SU-DHL-6 (cell line): Measurements from ENCODE around the gene ADAM20.

Experiments
- H2AFZ ChIP-seq: fragments of 200-600 bp; sonication (generic); 2 replicates; pipeline ENCODE4 v1.6.1; 2014; ENCODE audit warnings: low read depth, mild to moderate bottlenecking, moderate library complexity, mixed read lengths, antibody characterized with exemption, low read length; ENCODE audit not compliant: severe bottlenecking
- H3F3A ChIP-seq: fragments of 200-600 bp; shearing (Covaris generic); 2 replicates; pipeline ENCODE4 v1.6.0; 2016; ENCODE audit warnings: antibody characterized with exemption, mild to moderate bottlenecking; ENCODE audit not compliant: insufficient read depth
- H3K27ac ChIP-seq: fragments of 200-600 bp; sonication (generic); 2 replicates; pipeline ENCODE4 v1.5.1; 2016; ENCODE audit warnings: low read depth, mild to moderate bottlenecking, low read length, moderate library complexity, mixed read lengths
- H3K27me3 ChIP-seq: fragments of 200-600 bp; sonication (generic), shearing (Covaris generic); 2 replicates; pipeline ENCODE4 v1.6.0; 2014; ENCODE audit warnings: mild to moderate bottlenecking, low read length
- H3K36me3 ChIP-seq: fragments of 200-600 bp; sonication (generic); 2 replicates; pipeline ENCODE4 v1.6.1; 2014; ENCODE audit warnings: mild to moderate bottlenecking, low read length, mixed read lengths
- H3K4me2 ChIP-seq: fragments of 300-600, 200-600 bp; shearing (Covaris generic), sonication (generic); 2 replicates; pipeline ENCODE4 v1.6.0; 2014; ENCODE audit warnings: low read length, low read depth, mild to moderate bottlenecking; ENCODE audit not compliant: poor library complexity, severe bottlenecking
- H3K4me3 ChIP-seq: fragments of 200-600 bp; sonication (generic); 2 replicates; pipeline ENCODE4 v1.5.1; 2014; ENCODE audit warnings: antibody characterized with exemption, low read length, mild to moderate bottlenecking, mixed read lengths; ENCODE audit not compliant: insufficient read depth, poor library complexity, severe bottlenecking
- H3K79me2 ChIP-seq: fragments of 200-600 bp; sonication (generic); 2 replicates; pipeline ENCODE4 v1.6.1; 2014; ENCODE audit warnings: mild to moderate bottlenecking, low read length, moderate library complexity; ENCODE audit not compliant: insufficient read depth
- H3K9ac ChIP-seq: fragments of 200-600 bp; sonication (generic); 2 replicates; pipeline ENCODE4 v1.7.0; 2014; ENCODE audit warnings: mild to moderate bottlenecking, low read length
- H3K9me2 ChIP-seq: fragments of 200-600 bp; sonication (generic); replicated peaks from 2 replicates; pipeline ENCODE4 v1.6.1; 2014; ENCODE audit warnings: low read length; ENCODE audit not compliant: insufficient read depth
- H3K9me3 ChIP-seq: fragments of 200-600 bp; sonication (generic); 2 replicates; pipeline ENCODE4 v1.6.1; 2014; ENCODE audit warnings: low read length, mixed read lengths; ENCODE audit not compliant: insufficient read depth
- H4K20me1 ChIP-seq: fragments of 200-600 bp; sonication (generic); 2 replicates; pipeline ENCODE4 v1.6.1; 2014; ENCODE audit warnings: low read depth, mild to moderate bottlenecking, antibody characterized with exemption, low read length, moderate library complexity, mixed read lengths
- CTCF ChIP-seq: fragments of 200-600 bp; sonication (generic); IDR thresholded peaks from one replicate; pipeline ENCODE4 v1.5.1; 2017; ENCODE audit warnings: antibody characterized with exemption, mild to moderate bottlenecking, low read length, moderate library complexity; ENCODE audit not compliant: insufficient read depth, poor library complexity, severe bottlenecking
- EZH2phosphoT487 ChIP-seq: fragments of 200-600 bp; sonication (generic), shearing (Covaris generic); conservative IDR thresholded peaks from 2 replicates; pipeline ENCODE4 v1.6.1; 2018; ENCODE audit warnings: mild to moderate bottlenecking, antibody characterized with exemption, low read length, moderate library complexity, mixed read lengths

The ADAM20 gene

GRCh38 chr14:70558356-70558755 is 23.6 kb upstream of the ADAM20 start:
- Histone ChIP-seq H4K20me1 (no peaks in the 10 kb centered on the region), H3K27me3 (no peaks in the 10 kb centered on the region), H3K9me3 (peaks cover 10% of the 10 kb centered on the region; the same call in 1 of the 2 replicates), H3K9ac (no peak overlapping the region), H3K4me3 (no peak overlapping the region), H3K27ac (no peak overlapping the region), H2AFZ (no peak overlapping the region), H3K9me2 (no peaks in the 10 kb centered on the region), H3K4me2 (no peak overlapping the region), H3K36me3 (peaks cover 14% of the 10 kb centered on the region), H3F3A (no peaks in the 10 kb centered on the region), H3K79me2 (no peaks in the 10 kb centered on the region)
- TF ChIP-seq CTCF (no peak), EZH2phosphoT487 (no peak)

GRCh38 chr14:70555890-70556289 is 21.1 kb upstream of the ADAM20 start:
- no peak overlapping the region for H2AFZ ChIP-seq
- H3K4me2 ChIP-seq = no peak overlapping the region
- peaks cover 3% of the 10 kb centered on the region; the same call in 1 of the 2 replicates for H3K36me3 ChIP-seq
- TF ChIP-seq CTCF (no peak), EZH2phosphoT487 (no peak)
- no peaks in the 10 kb centered on the region for H4K20me1 ChIP-seq
- no peaks in the 10 kb centered on the region for H3K79me2 ChIP-seq
- H3K27me3 ChIP-seq = no peaks in the 10 kb centered on the region
- no peaks in the 10 kb centered on the region for H3K9me2 ChIP-seq
- no peaks in the 10 kb centered on the region for H3K9me3 ChIP-seq
- no peak overlapping the region for H3K4me3 ChIP-seq
- no peak overlapping the region for H3K9ac ChIP-seq
- no peaks in the 10 kb centered on the region for H3F3A ChIP-seq
- no peak overlapping the region for H3K27ac ChIP-seq

DNA sequence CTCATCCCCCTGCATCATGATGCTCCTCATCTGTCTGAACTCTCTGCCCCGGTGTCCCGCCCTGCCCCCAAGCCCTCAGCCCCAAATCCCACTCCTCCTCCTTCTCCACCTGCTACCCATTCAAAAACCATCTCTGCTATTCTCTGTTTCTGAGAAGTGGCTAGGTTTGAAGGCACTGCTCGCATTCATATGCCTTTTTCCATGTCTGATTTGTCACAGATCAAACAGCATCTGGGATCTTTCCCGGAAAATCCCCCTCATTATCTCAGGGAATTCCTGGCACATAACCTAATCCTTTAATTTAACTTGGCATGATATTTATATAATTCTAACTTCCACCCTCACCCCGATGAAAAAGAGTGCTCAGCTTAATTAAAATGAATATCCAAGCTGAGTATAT is 3.3 kb upstream of the ADAM20 start:
- H2AFZ ChIP-seq = no peak overlapping the region
- no peaks in the 10 kb centered on the region for H3K9me2 ChIP-seq
- no peaks in the 10 kb centered on the region for H3K36me3 ChIP-seq
- H3K27ac ChIP-seq = no peak overlapping the region
- H3K9me3 ChIP-seq = no peaks in the 10 kb centered on the region
- H3F3A ChIP-seq = no peaks in the 10 kb centered on the region
- H3K27me3 ChIP-seq = no peaks in the 10 kb centered on the region
- no peaks in the 10 kb centered on the region for H4K20me1 ChIP-seq
- no peak overlapping the region for H3K9ac ChIP-seq
- H3K4me2 ChIP-seq = no peak overlapping the region
- no peak overlapping the region for H3K4me3 ChIP-seq
- no peaks in the 10 kb centered on the region for H3K79me2 ChIP-seq
- TF ChIP-seq EZH2phosphoT487 (no peak), CTCF (no peak)
